Measurements from ENCODE around the gene APLF. TPM values are rescaled to one million over a fixed set of nuclear protein-coding genes. Genes with fewer than 3 reads are reported as not detected.

APLF gene
- total RNA-seq (2021) (5.5 and 6.4 TPM in 2 replicates), Bru-seq, nascent RNA (percentile 57 among the genes with signal in this experiment), BruChase-seq, experiment 1, labeled RNA remaining after a 2-hour chase (percentile 56 among the genes with signal in this experiment), BruChase-seq, experiment 2, labeled RNA remaining after a 6-hour chase (percentile 48 among the genes with signal in this experiment)
- long read RNA-seq, transcript APLF-201 (10 exons, 3,847 nt) = major isoform, 9 of 27 reads
- long read RNA-seq, partial matches to known transcripts = 1 of 27 reads
- long read RNA-seq, other reads (novel, unspliced or antisense) = 15 of 27 reads

GRCh38 chr2:68467077-68467960, at the start of gene APLF, which contains the start of gene FBXO48:
Gene APLF, plus strand, starts transcription at chr2:68467585. Its CDS starts 147 bp downstream, at chr2:68467732.
Gene FBXO48, minus strand, starts transcription at chr2:68467294. Its CDS starts 2,149 bp downstream, at chr2:68465145.
- intact Hi-C loops (cut with micrococcal nuclease; ENCODE audit: unreplicated experiment) = loop anchor here (5.0 to 10.0 kb wide), 3 partner anchors 180 to 837 kb away; no protein-coding TSS in a partner anchor
- no TSS peak for BruUV-seq (replicated peaks)
- DNase-seq (ENCODE audit: low spot score) = peak; percentile 100
- Histone ChIP-seq H3K36me3 (ENCODE audit: insufficient read depth, low read length, poor library complexity, severe bottlenecking) (no peaks in the 10 kb centered on the region), H3K4me3 (ENCODE audit: low read depth, low read length, poor library complexity, severe bottlenecking) (peak within 1 kb of the TSS; percentile 88), H3K9me3 (ENCODE audit: low read depth, low read length, poor library complexity, severe bottlenecking) (no peaks in the 10 kb centered on the region), H3K27me3 (replicated peaks; ENCODE audit: insufficient read depth, low read depth, low read length, poor library complexity) (no peaks in the 10 kb centered on the region), H3K4me1 (ENCODE audit: insufficient read depth, low read length, poor library complexity, severe bottlenecking) (peaks cover 14% of the 10 kb centered on the region), H3K27ac (ENCODE audit: low read depth, low read length, poor library complexity, severe bottlenecking) (peak within 1 kb of the TSS; percentile 85)
- POLR2A ChIA-PET (ENCODE audit: low non-redundant PET) = interaction anchor here (0.6 kb wide), 2 partner anchors 234 to 467 kb away, joined by 3 to 10 read pairs; no protein-coding TSS in a partner anchor
- TF ChIP-seq CTCF (conservative IDR thresholded peaks at IDR 0.05; ENCODE audit: low read depth, low read length) (no peak), EZH2 (IDR thresholded peaks at IDR 0.05; ENCODE audit: borderline replicate concordance, low read depth, low read length, poor library complexity, severe bottlenecking) (no peak)
- CTCF ChIA-PET = interaction anchor here (1.3 to 2.3 kb wide), 5 partner anchors 20 to 460 kb away, joined by 5 to 8 read pairs (median 6); no protein-coding TSS in a partner anchor

- no TSS peak for BruUV-seq (replicated peaks)
- intact Hi-C loops (cut with micrococcal nuclease; ENCODE audit: unreplicated experiment) = no loop called here
- TF ChIP-seq CTCF (conservative IDR thresholded peaks at IDR 0.05; ENCODE audit: low read depth, low read length) = no peak
- TF ChIP-seq EZH2 (IDR thresholded peaks at IDR 0.05; ENCODE audit: borderline replicate concordance, low read depth, low read length, poor library complexity, severe bottlenecking) = no peak
- CTCF ChIA-PET = no interaction called here
- no peaks in the 10 kb centered on the region for H3K36me3 ChIP-seq (ENCODE audit: insufficient read depth, low read length, poor library complexity, severe bottlenecking)
- H3K4me3 ChIP-seq (ENCODE audit: low read depth, low read length, poor library complexity, severe bottlenecking) = no peak overlapping the region
- POLR2A ChIA-PET (ENCODE audit: low non-redundant PET) = no interaction called here
- H3K4me1 ChIP-seq (ENCODE audit: insufficient read depth, low read length, poor library complexity, severe bottlenecking) = no peaks in the 10 kb centered on the region
- H3K9me3 ChIP-seq (ENCODE audit: low read depth, low read length, poor library complexity, severe bottlenecking) = no peaks in the 10 kb centered on the region
- no peak for DNase-seq (ENCODE audit: low spot score)
- H3K27me3 ChIP-seq (replicated peaks; ENCODE audit: insufficient read depth, low read depth, low read length, poor library complexity) = no peaks in the 10 kb centered on the region
- no peak overlapping the region for H3K27ac ChIP-seq (ENCODE audit: low read depth, low read length, poor library complexity, severe bottlenecking)
Measured at GRCh38 chr2:68417926-68418325, 49.5 kb upstream of the APLF start.

GRCh38 chr2:68418419-68418818, 49.0 kb upstream of the APLF start:
- POLR2A ChIA-PET (ENCODE audit: low non-redundant PET) = no interaction called here
- Histone ChIP-seq H3K36me3 (ENCODE audit: insufficient read depth, low read length, poor library complexity, severe bottlenecking) (no peaks in the 10 kb centered on the region), H3K27me3 (replicated peaks; ENCODE audit: insufficient read depth, low read depth, low read length, poor library complexity) (no peaks in the 10 kb centered on the region), H3K4me3 (ENCODE audit: low read depth, low read length, poor library complexity, severe bottlenecking) (no peak overlapping the region), H3K27ac (ENCODE audit: low read depth, low read length, poor library complexity, severe bottlenecking) (no peak overlapping the region), H3K9me3 (ENCODE audit: low read depth, low read length, poor library complexity, severe bottlenecking) (no peaks in the 10 kb centered on the region), H3K4me1 (ENCODE audit: insufficient read depth, low read length, poor library complexity, severe bottlenecking) (no peaks in the 10 kb centered on the region)
- no peak for DNase-seq (ENCODE audit: low spot score)
- no TSS peak for BruUV-seq (replicated peaks)
- TF ChIP-seq CTCF (conservative IDR thresholded peaks at IDR 0.05; ENCODE audit: low read depth, low read length) = no peak
- no peak for TF ChIP-seq EZH2 (IDR thresholded peaks at IDR 0.05; ENCODE audit: borderline replicate concordance, low read depth, low read length, poor library complexity, severe bottlenecking)
- CTCF ChIA-PET = no interaction called here
- intact Hi-C loops (cut with micrococcal nuclease; ENCODE audit: unreplicated experiment) = no loop called here
